Measurements from ENCODE around the gene LDHAL6B.

Gene LDHAL6B

GRCh38 chr15:59244337-59244736 lies 37.7 kb downstream of the LDHAL6B start:
- no peak overlapping the region for H3K4me3 ChIP-seq (ENCODE audit: control insufficient read depth, low read depth, low read length)
- no peak for DNase-seq (ENCODE audit: low read depth)
- TF ChIP-seq CTCF (conservative IDR thresholded peaks at IDR 0.05; ENCODE audit: control insufficient read depth, insufficient read depth, low read depth, low read length), result no peak

- no peak overlapping the region for H3K4me3 ChIP-seq (ENCODE audit: control insufficient read depth, low read depth, low read length)
- no peak for DNase-seq (ENCODE audit: low read depth)
- no peak for TF ChIP-seq CTCF (conservative IDR thresholded peaks at IDR 0.05; ENCODE audit: control insufficient read depth, insufficient read depth, low read depth, low read length)
Measured at GRCh38 chr15:59245559-59245958, 38.9 kb downstream of the LDHAL6B start.

- no peak overlapping the region for H3K4me3 ChIP-seq (ENCODE audit: control insufficient read depth, low read depth, low read length)
- peak; percentile 62 for TF ChIP-seq CTCF (conservative IDR thresholded peaks at IDR 0.05; ENCODE audit: control insufficient read depth, insufficient read depth, low read depth, low read length)
- DNase-seq (ENCODE audit: low read depth), result peak; percentile 76
Measured at GRCh38 chr15:59247364-59247763, 40.7 kb downstream of the LDHAL6B start.

GRCh38 chr15:59249816-59250215 lies 43.2 kb downstream of the LDHAL6B start:
- TF ChIP-seq CTCF (conservative IDR thresholded peaks at IDR 0.05; ENCODE audit: control insufficient read depth, insufficient read depth, low read depth, low read length), result no peak
- H3K4me3 ChIP-seq (ENCODE audit: control insufficient read depth, low read depth, low read length), result no peak overlapping the region
- no peak for DNase-seq (ENCODE audit: low read depth)

- no peak for DNase-seq (ENCODE audit: low read depth)
- no peak overlapping the region for H3K4me3 ChIP-seq (ENCODE audit: control insufficient read depth, low read depth, low read length)
- TF ChIP-seq CTCF (conservative IDR thresholded peaks at IDR 0.05; ENCODE audit: control insufficient read depth, insufficient read depth, low read depth, low read length), result no peak
Measured at GRCh38 chr15:59250249-59250648, 43.6 kb downstream of the LDHAL6B start.

- no peak for TF ChIP-seq CTCF (conservative IDR thresholded peaks at IDR 0.05; ENCODE audit: control insufficient read depth, insufficient read depth, low read depth, low read length)
- DNase-seq (ENCODE audit: low read depth), result no peak
- no peak overlapping the region for H3K4me3 ChIP-seq (ENCODE audit: control insufficient read depth, low read depth, low read length)
Measured at GRCh38 chr15:59251001-59251845, 44.6 kb downstream of the LDHAL6B start.

Data from fibroblast of mammary gland (primary cell).